ENCODE measurements around the gene THADA.

Gene THADA

GRCh38 chr2:43462866-43463641, 132.8 kb downstream of the THADA start:
- no peak for TF ChIP-seq CTCF (conservative IDR thresholded peaks at IDR 0.05; ENCODE audit: control insufficient read depth, insufficient read depth, low read depth, low read length)
- DNase-seq (ENCODE audit: low read depth) = no peak
- no peak overlapping the region for H3K4me3 ChIP-seq (ENCODE audit: control insufficient read depth, low read depth, low read length)

- DNase-seq (ENCODE audit: low read depth) = no peak
- no peak overlapping the region for H3K4me3 ChIP-seq (ENCODE audit: control insufficient read depth, low read depth, low read length)
- TF ChIP-seq CTCF (conservative IDR thresholded peaks at IDR 0.05; ENCODE audit: control insufficient read depth, insufficient read depth, low read depth, low read length) = no peak
Observed at GRCh38 chr2:43461453-43462073, 134.3 kb downstream of the THADA start.

GRCh38 chr2:43460611-43461365, 135.1 kb downstream of the THADA start:
- TF ChIP-seq CTCF (conservative IDR thresholded peaks at IDR 0.05; ENCODE audit: control insufficient read depth, insufficient read depth, low read depth, low read length) = no peak
- DNase-seq (ENCODE audit: low read depth) = no peak
- H3K4me3 ChIP-seq (ENCODE audit: control insufficient read depth, low read depth, low read length) = no peak overlapping the region

- H3K4me3 ChIP-seq (ENCODE audit: control insufficient read depth, low read depth, low read length) = no peak overlapping the region
- DNase-seq (ENCODE audit: low read depth) = no peak
- no peak for TF ChIP-seq CTCF (conservative IDR thresholded peaks at IDR 0.05; ENCODE audit: control insufficient read depth, insufficient read depth, low read depth, low read length)
Observed at GRCh38 chr2:43460174-43460546, 135.7 kb downstream of the THADA start.

GRCh38 chr2:43459446-43460173, 136.2 kb downstream of the THADA start:
- peak; percentile 97 for DNase-seq (ENCODE audit: low read depth)
- H3K4me3 ChIP-seq (ENCODE audit: control insufficient read depth, low read depth, low read length) = no peak overlapping the region
- no peak for TF ChIP-seq CTCF (conservative IDR thresholded peaks at IDR 0.05; ENCODE audit: control insufficient read depth, insufficient read depth, low read depth, low read length)

- no peak for TF ChIP-seq CTCF (conservative IDR thresholded peaks at IDR 0.05; ENCODE audit: control insufficient read depth, insufficient read depth, low read depth, low read length)
- peak; percentile 96 for DNase-seq (ENCODE audit: low read depth)
- H3K4me3 ChIP-seq (ENCODE audit: control insufficient read depth, low read depth, low read length) = no peak overlapping the region
Observed at GRCh38 chr2:43458014-43458628, 137.7 kb downstream of the THADA start.

Data from fibroblast of mammary gland (primary cell).